ENCODE measurements around the gene KCNMA1.

DNA sequence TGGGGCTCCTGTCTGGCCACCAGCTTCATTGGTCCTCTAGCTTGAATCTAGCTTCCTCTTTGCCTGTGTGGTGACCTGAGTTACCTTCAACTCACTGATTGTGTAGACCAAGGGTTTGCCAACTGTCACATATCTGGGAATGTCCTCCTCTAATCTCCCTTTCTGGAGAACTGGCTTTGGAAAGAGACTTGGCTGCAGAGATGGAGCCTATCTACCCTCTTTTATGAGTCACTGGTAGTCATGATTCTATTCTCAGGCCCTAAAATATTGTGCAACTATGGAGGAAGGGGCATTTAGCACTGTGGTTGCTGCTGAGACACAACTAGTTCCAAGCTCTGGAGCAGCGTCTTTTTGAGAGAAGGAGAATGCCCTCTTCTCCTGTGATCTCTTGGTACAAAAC, 691.3 kb downstream of the KCNMA1 start:
- TF ChIP-seq EZH2 (IDR thresholded peaks at IDR 0.05; ENCODE audit: borderline replicate concordance, insufficient read depth, low read depth, low read length, poor library complexity, severe bottlenecking) (no peak), CTCF (IDR thresholded peaks at IDR 0.05) (no peak)

Data from B cell (primary cell).